GM12878 (cell line): ENCODE results near the gene DNAJA2. TPM values are rescaled to one million over a fixed set of nuclear protein-coding genes. Genes with fewer than 3 reads are reported as not detected.

Experiments used
- CEBPZ ChIP-seq: fragments of 150-350 bp; IDR thresholded peaks from 2 replicates; pipeline ENCODE4 v1.6.1; 2016; ENCODE audit warnings: low read depth, low read length
- CREM ChIP-seq: IDR thresholded peaks from 2 replicates; pipeline ENCODE4 v1.6.1; 2014; ENCODE audit warnings: antibody characterized with exemption, low read depth
- FOS ChIP-seq: IDR thresholded peaks from 3 replicates; pipeline ENCODE4 v1.6.1; 2011; ENCODE audit warnings: borderline replicate concordance; ENCODE audit not compliant: insufficient read length; ENCODE audit errors: extremely low read depth
- GABPA ChIP-seq: IDR thresholded peaks from 2 replicates; pipeline ENCODE4 v1.6.1; 2014; ENCODE audit warnings: antibody characterized with exemption, low read depth, mild to moderate bottlenecking, inconsistent platforms
- IRF4 ChIP-seq: IDR thresholded peaks from 2 replicates; pipeline ENCODE4 v1.6.1; 2011; ENCODE audit warnings: low read depth, low read length
- JUNB ChIP-seq: IDR thresholded peaks from 2 replicates; pipeline ENCODE4 v1.6.1; 2016; ENCODE audit warnings: antibody characterized with exemption, mild to moderate bottlenecking
- MTA3 ChIP-seq: IDR thresholded peaks from 2 replicates; pipeline ENCODE4 v1.6.1; 2012; ENCODE audit warnings: low read length, inconsistent platforms, borderline replicate concordance
- PAX5 ChIP-seq: IDR thresholded peaks from 2 replicates; pipeline ENCODE4 v1.6.1; 2011; ENCODE audit warnings: low read depth, low read length, borderline replicate concordance
- RAD21 ChIP-seq: IDR thresholded peaks from 2 replicates; pipeline ENCODE4 v1.6.1; 2011; ENCODE audit warnings: mild to moderate bottlenecking, low read depth, low read length, moderate library complexity; ENCODE audit not compliant: insufficient read depth
- RUNX3 ChIP-seq: IDR thresholded peaks from 2 replicates; pipeline ENCODE4 v1.6.1; 2012; ENCODE audit warnings: low read length, inconsistent platforms
- SPI1 ChIP-seq: IDR thresholded peaks from 2 replicates; pipeline ENCODE4 v1.6.1; 2011; ENCODE audit warnings: low read depth, mild to moderate bottlenecking, low read length, moderate library complexity, borderline replicate concordance; ENCODE audit not compliant: insufficient read depth
- polyA plus RNA-seq, 11 experiments: library from polyadenylated mRNA; depleted of rRNA in 4 of 11; unstranded in 6 of 11; stranded (reverse) in 5 of 11; fragments of >200 nt; fragmentation: Nextera tagmentation in 4 of 11; fragmentation: Illumina TruSeq in 1 of 11; extraction: Ambion mirVana in 4 of 11; extraction: Trizol in 1 of 11; gene quantifications; 1 replicate in 1 of 11; 2 replicates in 10 of 11; pipeline versions ENCODE4 v1.2.1 to v1.2.3, GENCODE V29; 2011 to 2016; ENCODE audit warnings: inconsistent platforms in 2 of 11, missing spikeins in 2 of 11, low read depth in 1 of 11
- total RNA-seq, 4 experiments: library from RNA; depleted of rRNA in 3 of 4; stranded (reverse); fragments of >200 nt in 3 of 4; fragmentation: Illumina TruSeq in 1 of 4; extraction: Trizol in 1 of 4; gene quantifications; 2 replicates each; pipeline versions ENCODE4 v1.2.1 to v1.2.3, GENCODE V29; 2013 to 2021
- TF ChIP-seq, protein P1 (sequence below): fragments of 450-650 bp; formaldehyde crosslinking; IDR thresholded peaks from 2 replicates; pipeline ENCODE4 v1.4.0; 2020; ENCODE audit warnings: mild to moderate bottlenecking, moderate library complexity
- TF ChIP-seq, protein P2 (sequence below): IDR thresholded peaks from 2 replicates; pipeline ENCODE4 v1.6.1; 2011; ENCODE audit warnings: low read depth, mild to moderate bottlenecking, low read length, moderate library complexity, borderline replicate concordance; ENCODE audit errors: extremely low read depth
- TF ChIP-seq, protein P3 (sequence below): fragments of 150-350 bp; IDR thresholded peaks from 2 replicates; pipeline ENCODE4 v1.6.1; 2014; ENCODE audit warnings: mild to moderate bottlenecking, low read depth, low read length
- TF ChIP-seq, protein P4 (sequence below): IDR thresholded peaks from 2 replicates; pipeline ENCODE4 v1.6.1; 2012; ENCODE audit warnings: low read depth, low read length, improper control_type of control experiment
- TF ChIP-seq, protein P5 (sequence below): IDR thresholded peaks from 2 replicates; pipeline ENCODE4 v1.6.1; 2012; ENCODE audit warnings: low read length, inconsistent platforms

Gene DNAJA2
- total and polyA plus RNA-seq, 10 of the 15 experiments (the other 5 are each of a cell fraction or from before 2014, with no cell fraction given), result 26.2 to 96.4 (median 58.1) TPM

GRCh38 chr16:46918905-46919792 lies 54.3 kb downstream of the DNAJA2 start (continued):
- no peak for TF ChIP-seq CEBPZ
- TF ChIP-seq JUNB, result peak; percentile 45; the same call in 1 of the 2 replicates
- TF ChIP-seq, protein P1, sequence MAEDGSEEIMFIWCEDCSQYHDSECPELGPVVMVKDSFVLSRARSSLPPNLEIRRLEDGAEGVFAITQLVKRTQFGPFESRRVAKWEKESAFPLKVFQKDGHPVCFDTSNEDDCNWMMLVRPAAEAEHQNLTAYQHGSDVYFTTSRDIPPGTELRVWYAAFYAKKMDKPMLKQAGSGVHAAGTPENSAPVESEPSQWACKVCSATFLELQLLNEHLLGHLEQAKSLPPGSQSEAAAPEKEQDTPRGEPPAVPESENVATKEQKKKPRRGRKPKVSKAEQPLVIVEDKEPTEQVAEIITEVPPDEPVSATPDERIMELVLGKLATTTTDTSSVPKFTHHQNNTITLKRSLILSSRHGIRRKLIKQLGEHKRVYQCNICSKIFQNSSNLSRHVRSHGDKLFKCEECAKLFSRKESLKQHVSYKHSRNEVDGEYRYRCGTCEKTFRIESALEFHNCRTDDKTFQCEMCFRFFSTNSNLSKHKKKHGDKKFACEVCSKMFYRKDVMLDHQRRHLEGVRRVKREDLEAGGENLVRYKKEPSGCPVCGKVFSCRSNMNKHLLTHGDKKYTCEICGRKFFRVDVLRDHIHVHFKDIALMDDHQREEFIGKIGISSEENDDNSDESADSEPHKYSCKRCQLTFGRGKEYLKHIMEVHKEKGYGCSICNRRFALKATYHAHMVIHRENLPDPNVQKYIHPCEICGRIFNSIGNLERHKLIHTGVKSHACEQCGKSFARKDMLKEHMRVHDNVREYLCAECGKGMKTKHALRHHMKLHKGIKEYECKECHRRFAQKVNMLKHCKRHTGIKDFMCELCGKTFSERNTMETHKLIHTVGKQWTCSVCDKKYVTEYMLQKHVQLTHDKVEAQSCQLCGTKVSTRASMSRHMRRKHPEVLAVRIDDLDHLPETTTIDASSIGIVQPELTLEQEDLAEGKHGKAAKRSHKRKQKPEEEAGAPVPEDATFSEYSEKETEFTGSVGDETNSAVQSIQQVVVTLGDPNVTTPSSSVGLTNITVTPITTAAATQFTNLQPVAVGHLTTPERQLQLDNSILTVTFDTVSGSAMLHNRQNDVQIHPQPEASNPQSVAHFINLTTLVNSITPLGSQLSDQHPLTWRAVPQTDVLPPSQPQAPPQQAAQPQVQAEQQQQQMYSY (CRISPR knock-in tag), result no peak
- 0 out of 2 replicates have a peak, but pooled peaks have one; percentile 55 for TF ChIP-seq IRF4
- TF ChIP-seq MTA3, result no peak
- TF ChIP-seq, protein P2, sequence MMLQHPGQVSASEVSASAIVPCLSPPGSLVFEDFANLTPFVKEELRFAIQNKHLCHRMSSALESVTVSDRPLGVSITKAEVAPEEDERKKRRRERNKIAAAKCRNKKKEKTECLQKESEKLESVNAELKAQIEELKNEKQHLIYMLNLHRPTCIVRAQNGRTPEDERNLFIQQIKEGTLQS, result no peak
- 0 out of 2 replicates have a peak, but pooled peaks have one; percentile 26 for TF ChIP-seq CREM
- peak; percentile 14; the same call in 1 of the 2 replicates for TF ChIP-seq PAX5
- peak; percentile 69 for TF ChIP-seq RAD21
- TF ChIP-seq SPI1, result no peak
- TF ChIP-seq FOS, result no peak
- TF ChIP-seq, protein P3, sequence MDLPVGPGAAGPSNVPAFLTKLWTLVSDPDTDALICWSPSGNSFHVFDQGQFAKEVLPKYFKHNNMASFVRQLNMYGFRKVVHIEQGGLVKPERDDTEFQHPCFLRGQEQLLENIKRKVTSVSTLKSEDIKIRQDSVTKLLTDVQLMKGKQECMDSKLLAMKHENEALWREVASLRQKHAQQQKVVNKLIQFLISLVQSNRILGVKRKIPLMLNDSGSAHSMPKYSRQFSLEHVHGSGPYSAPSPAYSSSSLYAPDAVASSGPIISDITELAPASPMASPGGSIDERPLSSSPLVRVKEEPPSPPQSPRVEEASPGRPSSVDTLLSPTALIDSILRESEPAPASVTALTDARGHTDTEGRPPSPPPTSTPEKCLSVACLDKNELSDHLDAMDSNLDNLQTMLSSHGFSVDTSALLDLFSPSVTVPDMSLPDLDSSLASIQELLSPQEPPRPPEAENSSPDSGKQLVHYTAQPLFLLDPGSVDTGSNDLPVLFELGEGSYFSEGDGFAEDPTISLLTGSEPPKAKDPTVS, result no peak
- TF ChIP-seq, protein P4, sequence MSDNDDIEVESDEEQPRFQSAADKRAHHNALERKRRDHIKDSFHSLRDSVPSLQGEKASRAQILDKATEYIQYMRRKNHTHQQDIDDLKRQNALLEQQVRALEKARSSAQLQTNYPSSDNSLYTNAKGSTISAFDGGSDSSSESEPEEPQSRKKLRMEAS, result 0 out of 2 replicates have a peak, but pooled peaks have one; percentile 20
- no peak for TF ChIP-seq GABPA
- TF ChIP-seq, protein P5, sequence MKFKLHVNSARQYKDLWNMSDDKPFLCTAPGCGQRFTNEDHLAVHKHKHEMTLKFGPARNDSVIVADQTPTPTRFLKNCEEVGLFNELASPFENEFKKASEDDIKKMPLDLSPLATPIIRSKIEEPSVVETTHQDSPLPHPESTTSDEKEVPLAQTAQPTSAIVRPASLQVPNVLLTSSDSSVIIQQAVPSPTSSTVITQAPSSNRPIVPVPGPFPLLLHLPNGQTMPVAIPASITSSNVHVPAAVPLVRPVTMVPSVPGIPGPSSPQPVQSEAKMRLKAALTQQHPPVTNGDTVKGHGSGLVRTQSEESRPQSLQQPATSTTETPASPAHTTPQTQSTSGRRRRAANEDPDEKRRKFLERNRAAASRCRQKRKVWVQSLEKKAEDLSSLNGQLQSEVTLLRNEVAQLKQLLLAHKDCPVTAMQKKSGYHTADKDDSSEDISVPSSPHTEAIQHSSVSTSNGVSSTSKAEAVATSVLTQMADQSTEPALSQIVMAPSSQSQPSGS, result peak; percentile 26; the same call in 1 of the 2 replicates
- peak; percentile 41 for TF ChIP-seq RUNX3
